WI38 (cell line): ENCODE measurements around the gene ACTR1A.
"Not testable (repeated sequence)": the region's sequence is repeated elsewhere in the genome, so short reads cannot be mapped to it uniquely, and the experiment has no call there.

Experiments used
- H3K4me3 ChIP-seq: 2 replicates; pipeline ENCODE4 v1.5.1; 2011; ENCODE audit warnings: low read depth, mild to moderate bottlenecking, control low read depth, low read length
- TF ChIP-seq, protein P1 (sequence below): IDR thresholded peaks from 2 replicates; pipeline ENCODE4 v1.5.1; 2012; ENCODE audit warnings: low read depth, mild to moderate bottlenecking, control low read depth, low read length

ACTR1A gene

DNA sequence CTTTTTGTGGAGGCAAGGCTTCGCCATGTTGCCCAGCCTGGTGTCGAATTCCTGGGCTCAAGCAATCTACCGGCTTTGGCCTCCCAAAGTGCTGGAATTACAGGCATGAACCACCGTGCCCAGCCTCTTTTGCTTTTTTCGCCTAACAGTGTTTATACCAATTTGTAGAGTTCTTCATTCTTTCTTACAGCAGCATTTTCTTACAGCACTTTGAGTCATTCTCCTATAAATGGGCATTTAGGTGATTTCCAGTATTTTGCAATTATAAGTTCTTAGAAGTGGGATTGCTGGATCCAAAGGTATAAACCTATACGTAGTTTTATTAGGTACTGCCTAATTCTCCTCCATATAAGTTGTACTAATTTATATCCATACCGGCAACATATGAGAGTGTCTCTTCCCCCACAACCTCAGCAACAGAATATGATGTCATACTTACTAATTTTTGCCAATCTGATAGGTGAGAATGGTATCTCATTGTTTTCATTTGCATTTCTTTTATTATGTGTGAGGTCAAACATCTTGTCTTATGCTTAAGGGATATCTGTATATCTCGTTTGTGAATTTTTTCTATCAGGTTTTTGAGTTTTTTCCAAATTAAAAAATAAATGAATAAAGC is 40.4 kb upstream of the ACTR1A start:
- H3K4me3 ChIP-seq: no peak overlapping the region
- TF ChIP-seq, protein P1, sequence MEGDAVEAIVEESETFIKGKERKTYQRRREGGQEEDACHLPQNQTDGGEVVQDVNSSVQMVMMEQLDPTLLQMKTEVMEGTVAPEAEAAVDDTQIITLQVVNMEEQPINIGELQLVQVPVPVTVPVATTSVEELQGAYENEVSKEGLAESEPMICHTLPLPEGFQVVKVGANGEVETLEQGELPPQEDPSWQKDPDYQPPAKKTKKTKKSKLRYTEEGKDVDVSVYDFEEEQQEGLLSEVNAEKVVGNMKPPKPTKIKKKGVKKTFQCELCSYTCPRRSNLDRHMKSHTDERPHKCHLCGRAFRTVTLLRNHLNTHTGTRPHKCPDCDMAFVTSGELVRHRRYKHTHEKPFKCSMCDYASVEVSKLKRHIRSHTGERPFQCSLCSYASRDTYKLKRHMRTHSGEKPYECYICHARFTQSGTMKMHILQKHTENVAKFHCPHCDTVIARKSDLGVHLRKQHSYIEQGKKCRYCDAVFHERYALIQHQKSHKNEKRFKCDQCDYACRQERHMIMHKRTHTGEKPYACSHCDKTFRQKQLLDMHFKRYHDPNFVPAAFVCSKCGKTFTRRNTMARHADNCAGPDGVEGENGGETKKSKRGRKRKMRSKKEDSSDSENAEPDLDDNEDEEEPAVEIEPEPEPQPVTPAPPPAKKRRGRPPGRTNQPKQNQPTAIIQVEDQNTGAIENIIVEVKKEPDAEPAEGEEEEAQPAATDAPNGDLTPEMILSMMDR: no peak

GRCh38 chr10:102540023-102540422 is 37.5 kb upstream of the ACTR1A start:
- H3K4me3 ChIP-seq: no peak overlapping the region
- TF ChIP-seq, protein P1: peak; percentile 22; the same call in 1 of the 2 replicates

DNA sequence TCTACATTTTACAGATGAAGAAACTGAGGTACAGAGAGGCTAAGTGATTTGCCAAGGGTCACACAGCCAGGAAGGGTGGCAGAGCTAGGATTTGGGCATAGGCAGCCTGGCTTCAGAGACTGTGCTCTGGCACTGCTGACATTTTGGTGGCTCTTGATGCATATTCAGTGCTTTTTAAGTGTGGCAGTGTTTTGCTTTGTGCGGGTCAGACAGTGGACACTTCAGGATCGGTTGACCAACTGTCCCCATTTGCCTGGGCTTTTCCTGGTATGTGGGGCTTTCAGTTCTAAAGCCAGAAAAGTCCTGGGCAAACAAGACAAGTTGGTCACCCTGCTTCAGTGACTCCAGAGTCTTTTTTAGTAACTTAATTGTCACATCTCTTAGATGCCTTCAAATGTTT is 36.3 kb upstream of the ACTR1A start:
- TF ChIP-seq, protein P1: no peak
- no peak overlapping the region for H3K4me3 ChIP-seq

- TF ChIP-seq, protein P1: no peak
- no peak overlapping the region for H3K4me3 ChIP-seq
Observed at GRCh38 chr10:102537948-102538347, 35.4 kb upstream of the ACTR1A start.

- TF ChIP-seq, protein P1: no peak
- H3K4me3 ChIP-seq: no peak overlapping the region
Observed at GRCh38 chr10:102537367-102537766, 34.9 kb upstream of the ACTR1A start.

DNA sequence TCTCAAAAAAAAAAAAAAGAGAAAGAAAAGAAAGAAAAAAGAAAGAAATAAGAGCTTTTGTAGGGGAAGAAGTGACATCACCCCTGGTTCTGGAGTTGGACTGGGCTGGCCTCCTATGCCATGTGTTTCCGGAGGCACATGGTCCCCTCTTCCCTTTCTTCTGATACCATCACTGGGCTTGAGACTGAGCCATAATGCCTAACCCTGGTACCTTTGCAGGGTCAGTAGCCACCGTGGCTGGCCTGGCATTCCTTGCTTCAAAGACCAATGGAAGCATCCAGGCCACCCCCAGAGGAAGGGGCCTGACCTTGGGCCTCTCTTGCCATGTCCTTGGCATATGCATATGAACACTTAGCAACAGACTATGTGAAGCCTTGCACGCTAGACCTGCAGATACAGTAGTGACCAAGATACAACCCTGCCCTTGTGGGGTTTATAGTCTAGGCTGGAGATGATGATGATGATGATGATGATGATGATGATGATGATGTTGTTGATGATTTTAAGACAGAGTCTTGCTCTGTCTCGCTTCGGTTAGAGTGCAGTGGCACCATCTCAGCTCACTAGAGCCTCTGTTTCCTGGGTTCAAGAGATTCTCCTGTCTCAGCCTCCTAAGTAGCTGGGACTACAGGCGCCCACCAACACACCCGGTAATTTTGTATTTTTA is 33.1 kb upstream of the ACTR1A start:
- H3K4me3 ChIP-seq: no peak overlapping the region
- TF ChIP-seq, protein P1: no peak

DNA sequence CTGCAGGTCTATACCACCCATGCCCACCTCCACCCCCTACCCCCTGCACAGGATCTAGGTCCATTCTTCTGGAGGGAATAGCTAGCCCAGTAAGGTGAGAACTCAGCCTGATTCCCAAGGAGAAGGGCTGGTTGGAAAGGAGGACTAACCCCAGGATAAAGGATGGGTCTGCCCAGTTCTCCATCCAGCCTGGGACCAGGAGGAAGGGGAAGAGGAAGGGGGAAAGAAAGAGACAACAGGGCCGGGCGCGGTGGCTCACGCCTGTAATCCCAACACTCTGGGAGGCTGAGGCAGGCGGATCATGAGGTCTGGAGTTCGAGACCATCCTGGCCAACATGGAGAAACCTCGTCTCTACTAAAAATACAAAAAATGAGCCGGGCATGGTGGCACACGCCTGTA is 32.5 kb upstream of the ACTR1A start:
- not testable (repeated sequence) for H3K4me3 ChIP-seq
